HL-60 (cell line): ENCODE results near the gene ATG16L1.

Experiments used
- CTCF ChIP-seq: IDR thresholded peaks from one replicate; pipeline ENCODE4 v1.5.1; 2011; ENCODE audit warnings: low read length, control low read depth, inconsistent platforms; ENCODE audit not compliant: insufficient read depth
- POLR2AphosphoS5 ChIP-seq: IDR thresholded peaks from 2 replicates; pipeline ENCODE4 v1.6.1; 2012; ENCODE audit warnings: low read depth

GRCh38 chr2:233341296-233341695 lies 89.8 kb downstream of the ATG16L1 start:
- TF ChIP-seq CTCF (no peak), POLR2AphosphoS5 (no peak)
